K562 (cell line): ENCODE results near the gene SUDS3. TPM values are rescaled to one million over a fixed set of nuclear protein-coding genes. Genes with fewer than 3 reads are reported as not detected.

Experiments
- ATAC-seq: fragments of 200-7000 bp; cut with Tn5 transposase; 3 replicates; pipeline ENCODE4 v1.9.1; 2020; ENCODE audit warnings: moderate library complexity
- BruUV-seq: library from RNA; stranded (reverse); fragments of 400-500 nt; replicated peaks from 2 replicates; lab custom pipeline; 2021; lab: Mats Ljungman, UMichigan
- CTCF ChIA-PET: fragments of 300-600 bp; formaldehyde crosslinking; extraction: SDS; loops from one replicate; lab custom pipeline; 2021; ENCODE audit warnings: low intra/inter-chr PET ratio; lab: Yijun Ruan, JAX
- POLR2A ChIA-PET: fragments of 300-600, 350-650 bp; sonication (Branson Sonifier 250); formaldehyde crosslinking; extraction: SDS; loops from one replicate; lab custom pipeline; 2021; ENCODE audit warnings: antibody characterized with exemption, inconsistent platforms; lab: Yijun Ruan, JAX
- DNase-seq, 4 experiments: peaks; one replicate each; pipeline versions ENCODE4 v3.0.0 to v3.0.0-alpha.2; 2011 to 2018; ENCODE audit warnings: low spot score in 3 of 4, mixed read lengths in 3 of 4; ENCODE audit errors: extremely low read depth in 1 of 4
- FAIRE-seq: peaks from 2 replicates; lab custom pipeline; 2011; peaks lifted over from hg19 to GRCh38; lab: Jason Lieb, UNC
- H2AFZ ChIP-seq: 2 replicates; pipeline ENCODE4 v1.6.0; 2011; ENCODE audit warnings: low read depth, low read length, control low read depth, inconsistent platforms
- H3K27ac ChIP-seq: fragments of 200-600 bp; 3 replicates; pipeline ENCODE4 v1.8.0; 2011; ENCODE audit warnings: low read depth, mild to moderate bottlenecking, control low read depth, inconsistent platforms, low read length, moderate library complexity, mixed read lengths; ENCODE audit errors: extremely low read depth
- H3K27me3 ChIP-seq, 2 experiments: fragments of 300-600 bp in 1 of 2; 2 replicates in 1 of 2; 3 replicates in 1 of 2; pipeline versions ENCODE4 v1.6.0 to v1.8.0; 2011; ENCODE audit warnings: inconsistent platforms in 2 of 2, low read length in 2 of 2, mild to moderate bottlenecking in 1 of 2, mixed read lengths in 1 of 2, moderate library complexity in 1 of 2; ENCODE audit not compliant: control insufficient read depth in 2 of 2, insufficient read depth in 2 of 2
- H3K36me3 ChIP-seq: fragments of 300-600 bp; 3 replicates; pipeline ENCODE4 v1.8.0; 2011; ENCODE audit warnings: mild to moderate bottlenecking, low read length, inconsistent platforms; ENCODE audit not compliant: control insufficient read depth, insufficient read depth
- H3K4me1 ChIP-seq, 2 experiments: fragments of 200-600 bp in 1 of 2; replicated peaks in 1 of 2; 2 replicates in 1 of 2; 3 replicates in 1 of 2; pipeline versions ENCODE4 v1.5.1 to v1.8.0; 2011; ENCODE audit warnings: inconsistent platforms in 2 of 2, low read length in 2 of 2, mild to moderate bottlenecking in 1 of 2, mixed read lengths in 1 of 2, moderate library complexity in 1 of 2; ENCODE audit not compliant: control insufficient read depth in 2 of 2, insufficient read depth in 2 of 2
- H3K4me2 ChIP-seq: 2 replicates; pipeline ENCODE4 v1.6.1; 2011; ENCODE audit warnings: low read length, control low read depth, inconsistent platforms, mixed read lengths; ENCODE audit not compliant: insufficient read depth
- H3K4me3 ChIP-seq: fragments of 200-600 bp; sonication (generic), shearing (Covaris generic); 2 replicates; pipeline ENCODE4 v1.5.1; 2016; ENCODE audit warnings: control low read depth, inconsistent platforms
- H3K79me2 ChIP-seq: fragments of 200-600 bp; 3 replicates; pipeline ENCODE4 v1.8.0; 2011; ENCODE audit warnings: low read length, inconsistent platforms; ENCODE audit not compliant: control insufficient read depth, insufficient read depth
- H3K9ac ChIP-seq, 2 experiments: 2 replicates each; pipeline versions ENCODE4 v1.6.0 to v1.6.1; 2011; ENCODE audit warnings: low read depth in 2 of 2, low read length in 2 of 2, control low read depth in 1 of 2, inconsistent platforms in 1 of 2, mild to moderate bottlenecking in 1 of 2, mixed read lengths in 1 of 2; ENCODE audit not compliant: insufficient read depth in 1 of 2
- H3K9me1 ChIP-seq: one replicate; pipeline ENCODE4 v1.6.0; 2011; ENCODE audit warnings: inconsistent platforms, mild to moderate bottlenecking, low read length, moderate library complexity; ENCODE audit not compliant: control insufficient read depth, insufficient read depth
- H3K9me3 ChIP-seq: replicated peaks from 2 replicates; pipeline ENCODE4 v1.5.1; 2011; ENCODE audit warnings: low read depth, low read length, inconsistent platforms; ENCODE audit not compliant: control insufficient read depth, insufficient read depth
- H4K20me1 ChIP-seq: replicated peaks from 2 replicates; pipeline ENCODE4 v1.6.1; 2011; ENCODE audit warnings: low read length, inconsistent platforms, mixed read lengths; ENCODE audit not compliant: control insufficient read depth, insufficient read depth
- ARNT ChIP-seq, 2 experiments: fragments of 450-650 bp; IDR thresholded peaks; 2 replicates each; pipeline ENCODE4 v1.6.1; 2016; ENCODE audit warnings: mild to moderate bottlenecking in 1 of 2
- GTF2E2 ChIP-seq: fragments of 200-800 bp; sonication (Bioruptor generic); IDR thresholded peaks from 2 replicates; pipeline ENCODE4 v1.6.1; 2016; ENCODE audit warnings: missing genetic modification characterization, missing compliant biosample characterization
- KDM2B ChIP-seq: fragments of 250-450 bp; sonication (Bioruptor Pico); IDR thresholded peaks from 2 replicates; pipeline ENCODE4 v1.8.0; 2021; ENCODE audit warnings: mild to moderate bottlenecking, moderate library complexity
- KHSRP ChIP-seq: fragments of 450-650 bp; IDR thresholded peaks from 2 replicates; pipeline ENCODE4 v1.6.1; 2017
- RHOXF2B ChIP-seq: fragments of 250-450 bp; sonication (Bioruptor Pico); conservative IDR thresholded peaks from 2 replicates; pipeline ENCODE4 v1.5.1; 2021
- SIN3B ChIP-seq: fragments of 450-650 bp; IDR thresholded peaks from 2 replicates; pipeline ENCODE4 v1.6.1; 2017; ENCODE audit warnings: low read depth, mild to moderate bottlenecking, moderate library complexity
- SIX5 ChIP-seq, 2 experiments: IDR thresholded peaks; 2 replicates each; pipeline ENCODE4 v1.6.1; 2011; ENCODE audit warnings: low read length in 2 of 2, borderline replicate concordance in 1 of 2, low read depth in 1 of 2, mild to moderate bottlenecking in 1 of 2, moderate library complexity in 1 of 2; ENCODE audit not compliant: insufficient read depth in 1 of 2
- ZNF445 ChIP-seq: fragments of 250-450 bp; sonication (Bioruptor Pico); IDR thresholded peaks from 2 replicates; pipeline ENCODE4 v1.4.0; 2020; ENCODE audit warnings: low read depth, mild to moderate bottlenecking, moderate library complexity
- ZNF518B ChIP-seq: fragments of 250-450 bp; sonication (Bioruptor Pico); IDR thresholded peaks from 2 replicates; pipeline ENCODE4 v1.5.0; 2021; ENCODE audit warnings: mild to moderate bottlenecking, moderate library complexity
- ZNF699 ChIP-seq: fragments of 250-450 bp; sonication (Bioruptor Pico); IDR thresholded peaks from 2 replicates; pipeline ENCODE4 v1.8.0; 2021; ENCODE audit warnings: mild to moderate bottlenecking, moderate library complexity; ENCODE audit not compliant: insufficient replicate concordance
- WGBS: fragments of 100-300 bp; shearing (Covaris generic); methylation state at CpG from one replicate; pipeline ENCODE4 v1.1.6; 2016; ENCODE audit warnings: low coverage, mixed read lengths; ENCODE audit not compliant: insufficient coverage; ENCODE audit errors: missing lambda C conversion rate; 5-methylcytosine and 5-hydroxymethylcytosine counted together
- in situ Hi-C: fragments of 300-500 bp; cut with MboI; formaldehyde crosslinking; loops from 4 replicates; pipeline ENCODE4 v1.15.0; 2018; ENCODE audit warnings: inconsistent platforms, mixed read lengths
- intact Hi-C: fragments of 100-400 bp; cut with micrococcal nuclease; formaldehyde crosslinking; loops from 2 replicates; pipeline ENCODE4 v1.14.2; 2022
- polyA plus RNA-seq, 8 experiments: library from polyadenylated mRNA; depleted of rRNA in 4 of 8; stranded (reverse) in 5 of 8; unstranded in 3 of 8; fragments of >200 nt; fragmentation: Nextera tagmentation in 2 of 8; fragmentation: Illumina TruSeq in 1 of 8; extraction: Ambion mirVana in 2 of 8; extraction: Trizol in 1 of 8; gene quantifications; 2 replicates each; pipeline versions ENCODE4 v1.2.1 to v1.2.3, GENCODE V29; 2011 to 2014; ENCODE audit warnings: inconsistent platforms in 1 of 8, missing spikeins in 1 of 8
- total RNA-seq, 7 experiments: library from RNA; depleted of rRNA in 6 of 7; stranded (reverse); fragments of >200 nt in 6 of 7; fragmentation: Illumina TruSeq in 2 of 7; extraction: Trizol in 2 of 7; gene quantifications; 2 replicates each; pipeline versions ENCODE4 v1.2.1 to v1.2.3, GENCODE V29; 2011 to 2021; ENCODE audit warnings: low replicate concordance in 1 of 7
- TF ChIP-seq, protein P1 (sequence below): sonication (generic); formaldehyde crosslinking; IDR thresholded peaks from 2 replicates; pipeline ENCODE4 v1.8.1; 2023; ENCODE audit warnings: mild to moderate bottlenecking, missing genetic modification reagents

Gene SUDS3
- total and polyA plus RNA-seq, 9 of the 15 experiments (the other 6 are each of a cell fraction or from before 2014, with no cell fraction given), result 6.6 to 30.5 (median 23.3) TPM

GRCh38 chr12:118402251-118402650, 25.9 kb downstream of the SUDS3 start:
- Histone ChIP-seq H2AFZ (no peak overlapping the region), H3K9me3 (no peaks in the 10 kb centered on the region), H4K20me1 (no peaks in the 10 kb centered on the region), H3K4me3 (no peak overlapping the region), H3K36me3 (peaks cover 69% of the 10 kb centered on the region; the same call in 2 of the 3 replicates), H3K4me1 (no peaks in the 10 kb centered on the region), H3K27me3 (no peaks in the 10 kb centered on the region), H3K4me2 (no peak overlapping the region), H3K27ac (no peak overlapping the region), H3K9ac (no peak overlapping the region), H3K9me1 (no peaks in the 10 kb centered on the region), H3K79me2 (no peaks in the 10 kb centered on the region)
- DNase-seq, result no peak
- in situ Hi-C loops (no loop called here), intact Hi-C loops (loop anchor here (10.0 kb wide), 3 partner anchors 223 to 633 kb away; no protein-coding TSS in a partner anchor)
- WGBS, result 94% methylated on average over 6 of the region's 6 CpGs
- no TSS peak for BruUV-seq
- TF ChIP-seq KDM2B (CRISPR knock-in tag) (no peak), ARNT (IDR thresholded peaks at IDR 0.05) (no peak), ZNF445 (CRISPR knock-in tag) (no peak), GTF2E2 (tag) (no peak), SIX5 (IDR thresholded peaks at IDR 0.05; ENCODE audit: borderline replicate concordance in 1 of 2, insufficient read depth in 1 of 2, low read depth in 1 of 2, low read length in 2 of 2) (no peak), SIN3B (no peak), ZNF699 (CRISPR knock-in tag) (no peak), KHSRP (no peak), RHOXF2B (CRISPR knock-in tag) (no peak), ZNF518B (no peak)
- TF ChIP-seq, protein P1, sequence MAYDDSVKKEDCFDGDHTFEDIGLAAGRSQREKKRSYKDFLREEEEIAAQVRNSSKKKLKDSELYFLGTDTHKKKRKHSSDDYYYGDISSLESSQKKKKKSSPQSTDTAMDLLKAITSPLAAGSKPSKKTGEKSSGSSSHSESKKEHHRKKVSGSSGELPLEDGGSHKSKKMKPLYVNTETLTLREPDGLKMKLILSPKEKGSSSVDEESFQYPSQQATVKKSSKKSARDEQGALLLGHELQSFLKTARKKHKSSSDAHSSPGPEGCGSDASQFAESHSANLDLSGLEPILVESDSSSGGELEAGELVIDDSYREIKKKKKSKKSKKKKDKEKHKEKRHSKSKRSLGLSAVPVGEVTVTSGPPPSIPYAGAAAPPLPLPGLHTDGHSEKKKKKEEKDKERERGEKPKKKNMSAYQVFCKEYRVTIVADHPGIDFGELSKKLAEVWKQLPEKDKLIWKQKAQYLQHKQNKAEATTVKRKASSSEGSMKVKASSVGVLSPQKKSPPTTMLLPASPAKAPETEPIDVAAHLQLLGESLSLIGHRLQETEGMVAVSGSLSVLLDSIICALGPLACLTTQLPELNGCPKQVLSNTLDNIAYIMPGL (CRISPR knock-in tag), result no peak
- no peak for ATAC-seq
- no peak for FAIRE-seq
- POLR2A ChIA-PET, result interaction anchor here (1.7 kb wide), 1 partner anchor 8 kb away, joined by 4 read pairs; no protein-coding TSS in a partner anchor
- CTCF ChIA-PET, result interaction anchor here (0.6 kb wide), 1 partner anchor 98 kb away, joined by 3 read pairs; no protein-coding TSS in a partner anchor
